Neural progenitor cell (in vitro differentiated cells): ENCODE measurements around the gene C1orf87. TPM values are rescaled to one million over a fixed set of nuclear protein-coding genes. Genes with fewer than 3 reads are reported as not detected.
A peak's percentile ranks its signal among the peaks of the same experiment; 100 is the strongest.

Experiments used
- DNase-seq: peaks from one replicate; pipeline ENCODE4 v3.0.0-alpha.2; 2016; ENCODE audit warnings: low spot score
- H2AFZ ChIP-seq: fragments of 200-600 bp; sonication (generic); replicated peaks from 2 replicates; pipeline ENCODE4 v1.6.1; 2016; ENCODE audit warnings: antibody characterized with exemption
- H3F3A ChIP-seq: fragments of 200-600 bp; sonication (generic); 2 replicates; pipeline ENCODE4 v1.6.1; 2016; ENCODE audit warnings: antibody characterized with exemption, low read depth
- H3K27ac ChIP-seq: fragments of 200-600 bp; sonication (generic); 2 replicates; pipeline ENCODE4 v1.5.1; 2016; ENCODE audit warnings: mild to moderate bottlenecking
- H3K27me3 ChIP-seq: fragments of 200-600 bp; sonication (generic); 2 replicates; pipeline ENCODE4 v1.6.1; 2016; ENCODE audit warnings: mild to moderate bottlenecking, moderate library complexity
- H3K36me3 ChIP-seq: fragments of 200-600 bp; sonication (generic); 2 replicates; pipeline ENCODE4 v1.5.1; 2016
- H3K4me1 ChIP-seq: fragments of 200-600 bp; sonication (generic); 2 replicates; pipeline ENCODE4 v1.6.1; 2016; ENCODE audit warnings: mixed run types
- H3K4me2 ChIP-seq: fragments of 200-600 bp; sonication (generic); 2 replicates; pipeline ENCODE4 v1.6.1; 2016
- H3K4me3 ChIP-seq: fragments of 200-600 bp; sonication (generic); 2 replicates; pipeline ENCODE4 v1.5.1; 2016
- H3K79me2 ChIP-seq: fragments of 200-600 bp; sonication (generic); 2 replicates; pipeline ENCODE4 v1.6.1; 2016; ENCODE audit warnings: low read depth
- H3K9ac ChIP-seq: fragments of 200-600 bp; sonication (generic); 2 replicates; pipeline ENCODE4 v1.6.1; 2016
- H3K9me3 ChIP-seq: fragments of 200-600 bp; sonication (generic); 2 replicates; pipeline ENCODE4 v1.5.1; 2016; ENCODE audit warnings: low read depth
- H4K20me1 ChIP-seq: fragments of 200-600 bp; sonication (generic); 2 replicates; pipeline ENCODE4 v1.6.1; 2016; ENCODE audit warnings: low read depth
- H3K27ac Mint-ChIP-seq: 3 replicates; pipeline ENCODE4 v1.8.0; 2021; ENCODE audit warnings: mixed read lengths
- H3K27me3 Mint-ChIP-seq: 2 replicates; pipeline ENCODE4 v1.8.0; 2022; ENCODE audit warnings: low read depth, mild to moderate bottlenecking, inconsistent platforms, moderate library complexity, mixed read lengths; ENCODE audit not compliant: insufficient read depth
- H3K36me3 Mint-ChIP-seq: 3 replicates; pipeline ENCODE4 v1.8.0; 2021; ENCODE audit warnings: mixed read lengths
- H3K4me1 Mint-ChIP-seq: 3 replicates; pipeline ENCODE4 v1.8.0; 2021; ENCODE audit warnings: mixed read lengths
- H3K4me3 Mint-ChIP-seq: 3 replicates; pipeline ENCODE4 v1.8.0; 2021; ENCODE audit warnings: mild to moderate bottlenecking, moderate library complexity, mixed read lengths
- H3K9me3 Mint-ChIP-seq: 3 replicates; pipeline ENCODE4 v1.8.0; 2020; ENCODE audit warnings: mixed read lengths
- CTCF ChIP-seq: fragments of 200-600 bp; sonication (generic); IDR thresholded peaks from 2 replicates; pipeline ENCODE4 v1.5.1; 2017; ENCODE audit warnings: antibody characterized with exemption, mild to moderate bottlenecking
- EZH2 ChIP-seq: fragments of 200-600 bp; sonication (generic); IDR thresholded peaks from 2 replicates; pipeline ENCODE4 v1.6.1; 2017; ENCODE audit warnings: antibody characterized with exemption, mild to moderate bottlenecking, moderate library complexity
- EZH2phosphoT487 ChIP-seq: fragments of 200-600 bp; sonication (generic); IDR thresholded peaks from 2 replicates; pipeline ENCODE4 v1.6.1; 2017; ENCODE audit warnings: antibody characterized with exemption
- total RNA-seq: library from RNA; depleted of rRNA; stranded (reverse); fragments of >200 nt; gene quantifications from 2 replicates; pipeline ENCODE4 v1.2.3, GENCODE V29; 2015; ENCODE audit warnings: low replicate concordance

C1orf87 gene
- total RNA-seq, 1 donor from 2014 or later, result not detected

- TF ChIP-seq CTCF, result no peak
- no peak for TF ChIP-seq EZH2
- TF ChIP-seq EZH2phosphoT487, result no peak
These were observed 28.7 kb downstream of the C1orf87 start for GRCh38 chr1:60044881-60045280.

GRCh38 chr1:60041783-60042182 lies 31.8 kb downstream of the C1orf87 start:
- H3K9me3 ChIP-seq, result no peaks in the 10 kb centered on the region
- no peaks in the 10 kb centered on the region for H3K36me3 Mint-ChIP-seq
- H3K4me1 ChIP-seq, result peaks cover 9% of the 10 kb centered on the region
- H3K9ac ChIP-seq, result no peak overlapping the region
- TF ChIP-seq CTCF (no peak), EZH2phosphoT487 (no peak), EZH2 (no peak)
- H3K27ac ChIP-seq, result no peak overlapping the region
- no peaks in the 10 kb centered on the region for H3K27me3 Mint-ChIP-seq
- H3K4me3 ChIP-seq, result no peak overlapping the region
- peak overlapping the region; percentile 6 for H3K4me2 ChIP-seq
- H3K36me3 ChIP-seq, result no peaks in the 10 kb centered on the region
- H3K79me2 ChIP-seq, result no peaks in the 10 kb centered on the region
- H3K27ac Mint-ChIP-seq, result no peak overlapping the region
- no peaks in the 10 kb centered on the region for H3K9me3 Mint-ChIP-seq
- H4K20me1 ChIP-seq, result no peaks in the 10 kb centered on the region
- no peak for DNase-seq
- H2AFZ ChIP-seq, result peak overlapping the region; percentile 85
- no peaks in the 10 kb centered on the region for H3K27me3 ChIP-seq
- peaks cover 3% of the 10 kb centered on the region for H3K4me1 Mint-ChIP-seq
- H3F3A ChIP-seq, result peaks cover 7% of the 10 kb centered on the region
- H3K4me3 Mint-ChIP-seq, result no peak overlapping the region

More at GRCh38 chr1:60044881-60045280, 28.7 kb downstream of the C1orf87 start:
- no peaks in the 10 kb centered on the region for H3K79me2 ChIP-seq
- Mint-ChIP-seq H3K4me1 (peaks cover 3% of the 10 kb centered on the region), H3K27me3 (no peaks in the 10 kb centered on the region), H3K27ac (no peak overlapping the region), H3K9me3 (peaks cover 4% of the 10 kb centered on the region), H3K36me3 (no peaks in the 10 kb centered on the region), H3K4me3 (no peak overlapping the region)
- no peak for DNase-seq
- H3K4me2 ChIP-seq, result no peak overlapping the region
- peaks cover 9% of the 10 kb centered on the region for H3K4me1 ChIP-seq
- H3K27ac ChIP-seq, result no peak overlapping the region
- no peaks in the 10 kb centered on the region for H4K20me1 ChIP-seq
- H3K4me3 ChIP-seq, result no peak overlapping the region
- H3K9ac ChIP-seq, result no peak overlapping the region
- H3F3A ChIP-seq, result peaks cover 7% of the 10 kb centered on the region
- no peaks in the 10 kb centered on the region for H3K36me3 ChIP-seq
- H2AFZ ChIP-seq, result peak overlapping the region; percentile 8
- H3K9me3 ChIP-seq, result peaks cover 8% of the 10 kb centered on the region
- no peaks in the 10 kb centered on the region for H3K27me3 ChIP-seq

GRCh38 chr1:60037669-60038068 lies 35.9 kb downstream of the C1orf87 start:
- H3K9me3 ChIP-seq, result no peaks in the 10 kb centered on the region

More at GRCh38 chr1:60037669-60038068, 35.9 kb downstream of the C1orf87 start:
- H3K4me2 ChIP-seq, result no peak overlapping the region
- H3K36me3 ChIP-seq, result no peaks in the 10 kb centered on the region
- H4K20me1 ChIP-seq, result no peaks in the 10 kb centered on the region
- H3K36me3 Mint-ChIP-seq, result no peaks in the 10 kb centered on the region
- peaks cover 2% of the 10 kb centered on the region for H3K27me3 Mint-ChIP-seq
- peaks cover 9% of the 10 kb centered on the region for H3K4me1 ChIP-seq
- no peak overlapping the region for H3K27ac ChIP-seq
- H3K79me2 ChIP-seq, result no peaks in the 10 kb centered on the region
- TF ChIP-seq CTCF (no peak), EZH2phosphoT487 (no peak), EZH2 (no peak)
- peaks cover 7% of the 10 kb centered on the region for H3F3A ChIP-seq
- H3K27ac Mint-ChIP-seq, result no peak overlapping the region
- H3K27me3 ChIP-seq, result no peaks in the 10 kb centered on the region
- H3K4me3 ChIP-seq, result no peak overlapping the region
- H3K9me3 Mint-ChIP-seq, result no peaks in the 10 kb centered on the region
- no peak overlapping the region for H3K9ac ChIP-seq
- no peak for DNase-seq
- H3K4me3 Mint-ChIP-seq, result no peak overlapping the region
- H3K4me1 Mint-ChIP-seq, result no peaks in the 10 kb centered on the region
- no peak overlapping the region for H2AFZ ChIP-seq
